Endometrial microvascular endothelial cells (primary cell): Measurements from ENCODE around the gene RFX8. TPM values are rescaled to one million over a fixed set of nuclear protein-coding genes. Genes with fewer than 3 reads are reported as not detected.
"Not testable (repeated sequence)": the region's sequence is repeated elsewhere in the genome, so short reads cannot be mapped to it uniquely, and the experiment has no call there.

Experiments used
- in situ Hi-C: cut with HindIII; loops from 2 replicates; pipeline ENCODE4 v1.10.0; 2017; ENCODE audit warnings: low sequenced_read_pairs, low pct_unique_long_range_greater_than_20kb; ENCODE audit errors: inconsistent ontology term
- total RNA-seq: library from RNA; depleted of rRNA; stranded (reverse); fragments of >200 nt; gene quantifications from one replicate; pipeline ENCODE4 v1.2.3, GENCODE V29; 2015; ENCODE audit errors: inconsistent ontology term

The RFX8 gene
- total RNA-seq, 1 donor from 2014 or later = not detected

DNA sequence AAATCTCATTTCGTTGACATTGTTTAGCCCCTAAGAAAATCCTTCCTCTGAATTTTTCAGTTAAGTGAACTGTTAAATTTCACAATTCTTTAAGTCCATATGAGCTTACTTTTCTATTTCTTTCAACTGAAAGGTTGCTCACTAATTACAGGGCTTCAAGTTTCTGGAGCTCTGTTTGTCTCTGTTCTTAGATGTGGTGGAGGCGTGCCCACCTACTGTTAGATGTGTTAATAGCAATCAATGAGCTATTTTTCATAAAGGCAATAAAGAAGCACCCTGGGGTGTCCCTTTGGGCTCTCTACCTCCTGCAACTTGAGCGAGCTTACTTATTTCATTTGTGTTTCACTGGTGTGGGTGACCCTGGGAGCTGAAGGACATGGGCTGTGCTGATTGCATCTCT lies 112.6 kb downstream of the RFX8 start:
- in situ Hi-C loops = no loop called here

GRCh38 chr2:101361522-101361921 lies 113.4 kb downstream of the RFX8 start:
- in situ Hi-C loops = no loop called here

DNA sequence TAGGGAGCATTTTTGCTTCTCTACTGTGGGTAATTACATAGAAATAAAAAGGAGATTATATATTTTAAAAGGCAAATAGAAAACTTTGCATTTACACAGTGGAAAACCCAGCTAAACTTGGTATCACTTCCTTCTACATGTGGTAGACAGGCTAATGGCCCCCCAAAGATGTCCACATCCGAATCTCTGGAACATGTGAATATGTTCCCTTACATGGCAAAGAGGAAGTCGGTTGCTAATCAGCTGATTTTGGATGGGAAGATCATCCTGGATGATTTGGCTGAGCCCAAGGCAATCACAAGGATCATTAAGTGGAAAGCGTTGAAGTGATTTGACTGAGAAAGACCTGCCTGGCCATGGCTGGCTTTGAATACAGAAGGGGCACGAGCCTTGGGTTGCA lies 113.8 kb downstream of the RFX8 start:
- in situ Hi-C loops = no loop called here

- in situ Hi-C loops = no loop called here
Observed at GRCh38 chr2:101360232-101360631, 114.7 kb downstream of the RFX8 start.

DNA sequence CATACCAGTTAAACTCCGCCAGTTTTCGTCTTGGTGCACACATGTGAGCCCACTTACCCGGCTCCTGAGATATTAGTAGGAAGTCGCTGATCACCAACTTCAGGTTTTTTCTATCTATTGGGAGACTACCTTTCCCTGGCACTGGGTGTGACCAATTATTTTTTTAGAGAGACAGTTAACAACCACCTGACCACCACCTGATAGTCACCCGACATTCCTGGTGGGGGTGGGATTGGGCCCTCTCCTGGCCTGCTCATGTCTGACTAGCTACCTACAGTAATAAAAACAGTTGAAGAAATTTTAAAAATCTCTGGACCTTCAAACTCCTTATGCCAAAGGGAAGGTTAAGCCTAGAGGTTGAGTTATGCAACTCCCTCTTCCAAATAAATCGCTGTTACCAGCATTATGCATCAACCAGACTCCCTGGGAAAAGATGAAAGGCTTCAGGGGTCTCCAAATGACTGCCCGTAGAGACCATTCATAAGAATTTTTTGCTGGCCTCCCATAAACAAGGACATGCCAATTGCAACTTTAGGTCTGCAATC lies 115.4 kb downstream of the RFX8 start:
- in situ Hi-C loops = no loop called here

GRCh38 chr2:101357376-101357775 lies 117.5 kb downstream of the RFX8 start:
- in situ Hi-C loops = no loop called here

DNA sequence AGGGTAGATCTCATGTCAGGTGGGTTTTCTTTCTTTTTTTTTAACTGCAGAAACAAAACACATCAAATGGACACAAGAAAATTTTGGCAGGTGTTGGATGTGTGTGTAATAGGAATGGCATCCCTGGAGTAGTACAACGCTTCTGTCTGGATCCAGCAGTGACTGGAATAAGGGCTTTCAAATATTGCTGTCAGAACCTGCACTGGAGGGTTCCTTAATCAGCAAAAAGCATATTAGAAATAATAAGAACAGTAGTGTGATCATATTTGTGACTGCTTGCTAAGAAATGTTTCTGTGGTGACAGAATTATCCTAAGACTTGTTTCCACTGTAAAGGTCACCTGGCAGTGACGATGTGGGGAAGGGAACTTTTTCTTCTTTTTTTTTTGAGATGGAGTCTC lies 118.4 kb downstream of the RFX8 start:
- in situ Hi-C loops = no loop called here

DNA sequence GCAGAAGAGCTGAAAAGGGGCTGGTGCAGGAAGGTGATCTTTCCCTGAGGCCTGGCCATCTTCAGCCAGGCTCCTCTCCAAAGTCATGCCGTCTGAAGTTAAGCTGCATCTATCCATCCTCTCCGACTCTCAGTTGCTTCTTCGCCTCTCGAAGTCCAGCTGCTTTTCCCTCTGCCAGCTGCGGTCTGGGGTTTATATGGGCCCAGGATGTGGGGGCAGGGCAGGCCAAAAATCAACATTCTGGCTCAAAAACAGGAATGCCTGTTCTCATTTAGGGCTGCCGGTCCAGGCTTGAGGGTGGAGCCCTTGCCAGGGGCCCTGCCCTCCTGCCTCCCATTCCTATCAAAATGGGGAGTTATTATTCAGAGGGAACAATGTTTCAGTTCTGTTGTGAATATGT lies 118.9 kb downstream of the RFX8 start:
- in situ Hi-C loops = no loop called here

DNA sequence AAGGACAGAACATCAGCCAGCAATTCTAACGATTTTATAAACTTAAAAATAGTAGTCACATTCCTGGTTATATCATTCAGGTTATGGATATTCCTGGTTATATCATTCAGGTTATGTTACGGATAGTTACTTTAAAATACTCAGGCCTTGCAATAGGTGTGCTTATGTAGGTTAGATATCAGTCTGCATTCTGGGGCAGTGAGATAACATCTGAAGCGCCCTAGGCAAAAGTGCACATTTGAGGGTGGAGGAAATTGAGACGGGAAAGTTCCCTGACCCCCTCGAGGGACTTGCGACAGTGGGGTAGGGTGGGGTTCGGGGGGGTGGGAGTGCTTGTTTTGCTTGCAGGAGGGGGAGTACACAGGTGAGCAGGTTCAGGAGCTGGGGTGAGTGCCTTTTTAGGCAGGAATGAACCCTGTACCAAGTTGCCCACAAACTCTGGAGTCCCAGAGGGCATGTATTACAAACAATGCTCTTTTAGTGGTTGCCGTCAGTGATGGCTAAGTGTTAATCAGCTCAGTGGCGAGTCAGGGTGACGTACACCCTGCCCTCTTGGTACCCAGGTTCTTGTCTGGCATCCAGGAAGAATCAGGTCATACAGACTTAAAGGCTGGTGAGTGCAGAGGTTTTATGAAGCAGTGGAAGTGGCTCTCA lies 119.4 kb downstream of the RFX8 start:
- in situ Hi-C loops = no loop called here

DNA sequence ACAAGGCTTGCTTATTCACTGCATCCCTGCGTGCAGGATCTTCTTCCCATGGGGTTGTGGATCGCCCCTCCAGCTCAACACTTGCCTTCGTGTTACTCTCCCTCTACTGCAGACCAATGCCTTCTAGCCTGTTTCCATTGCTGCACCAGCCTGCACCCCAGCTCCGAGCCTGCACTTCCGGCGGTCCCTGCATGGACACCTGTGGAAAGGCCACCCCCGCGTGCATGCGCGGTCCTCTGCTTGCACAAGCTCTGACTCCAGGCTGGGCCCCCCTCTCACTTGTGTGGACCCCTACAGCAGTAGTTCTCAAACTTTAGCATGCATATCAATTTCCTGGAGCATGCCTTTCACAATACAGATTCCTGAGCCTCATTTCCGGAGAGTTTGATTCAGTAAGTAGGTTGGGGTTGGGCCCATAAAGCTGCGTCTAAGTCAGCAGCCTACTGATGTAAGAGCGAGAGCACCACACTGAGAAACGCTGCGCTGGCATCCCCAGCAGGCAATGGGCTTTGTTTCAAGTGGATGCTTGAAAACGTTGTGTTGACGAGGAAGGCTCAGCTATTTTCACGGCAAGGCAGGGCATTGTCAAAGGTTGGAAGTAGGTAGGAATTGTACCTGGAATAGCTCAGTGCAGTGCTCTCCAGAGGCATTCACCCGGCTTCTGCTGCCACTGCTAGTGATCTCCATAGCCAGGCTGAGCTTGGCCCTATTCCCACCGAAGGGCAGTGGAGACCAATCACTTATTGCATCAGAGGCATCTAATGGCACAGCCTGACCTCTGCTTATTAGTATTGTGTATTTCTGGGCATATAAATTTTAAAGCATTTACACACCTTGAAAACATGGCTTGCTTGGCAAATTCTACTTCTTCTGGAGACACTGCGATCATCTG lies 120.2 kb downstream of the RFX8 start:
- in situ Hi-C loops = no loop called here

GRCh38 chr2:101352631-101353030 lies 122.3 kb downstream of the RFX8 start:
- in situ Hi-C loops = not testable (repeated sequence)

GRCh38 chr2:101351207-101351606 lies 123.7 kb downstream of the RFX8 start:
- in situ Hi-C loops = no loop called here

- in situ Hi-C loops = no loop called here
Observed at GRCh38 chr2:101349893-101350662, 124.8 kb downstream of the RFX8 start.

DNA sequence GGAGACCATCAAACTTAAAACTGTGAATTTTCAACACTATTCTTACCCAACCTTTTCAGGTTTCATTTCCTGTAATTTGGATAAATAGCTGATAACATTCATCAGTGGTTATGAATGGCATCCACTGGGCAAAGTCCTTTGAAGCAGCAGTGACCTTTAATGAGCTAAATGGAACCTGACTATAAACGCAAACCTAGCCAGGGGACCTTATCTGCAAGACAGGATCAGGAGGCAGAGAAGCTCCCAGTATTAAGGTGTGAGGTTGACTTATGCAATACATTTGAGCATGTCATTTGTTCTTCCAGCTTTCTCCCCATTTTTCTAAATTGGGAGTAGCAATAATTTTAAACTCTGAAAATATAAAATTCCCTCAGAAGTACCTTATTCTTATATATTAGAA lies 126.0 kb downstream of the RFX8 start:
- in situ Hi-C loops = no loop called here

Other genes with a start within 250 kb of the RFX8 start
- gene CNOT11, start 222.2 kb downstream of the RFX8 start, total RNA-seq = 50.9 TPM
- gene RNF149, start 166.4 kb downstream of the RFX8 start, total RNA-seq = 63.8 TPM
- gene CREG2, start 87.6 kb downstream of the RFX8 start, total RNA-seq = 0.56 TPM
- 109 TPM for gene MAP4K4, start 222.6 kb upstream of the RFX8 start, total RNA-seq